T-helper 17 cell (primary cell): ENCODE data around the gene AKAP9. TPM values are rescaled to one million over a fixed set of nuclear protein-coding genes. Genes with fewer than 3 reads are reported as not detected.
"Not testable (repeated sequence)": the region's sequence is repeated elsewhere in the genome, so short reads cannot be mapped to it uniquely, and the experiment has no call there.

Experiments
- ATAC-seq: fragments of 150-1000 bp; cut with Tn5 transposase; 2 replicates; pipeline ENCODE4 v1.10.0; 2021; ENCODE audit warnings: mild to moderate bottlenecking, moderate library complexity
- DNase-seq, 3 donors: peaks; one replicate each; pipeline versions ENCODE4 v3.0.0 to v3.0.0-alpha.2; 2020 to 2021
- H3K9me3 ChIP-seq: one replicate; pipeline ENCODE4 v1.7.0; 2013; ENCODE audit warnings: low read length, mild to moderate bottlenecking; ENCODE audit not compliant: control insufficient read depth, poor library complexity, severe bottlenecking
- H3K27ac Mint-ChIP-seq: one replicate; pipeline ENCODE4 v1.8.0; 2022; ENCODE audit warnings: mild to moderate bottlenecking, moderate library complexity, mixed read lengths
- H3K27me3 Mint-ChIP-seq: one replicate; pipeline ENCODE4 v1.8.0; 2022; ENCODE audit warnings: mixed read lengths
- H3K36me3 Mint-ChIP-seq: one replicate; pipeline ENCODE4 v1.8.0; 2022; ENCODE audit warnings: low read depth, mixed read lengths
- H3K4me1 Mint-ChIP-seq: one replicate; pipeline ENCODE4 v1.8.0; 2022; ENCODE audit warnings: mild to moderate bottlenecking, mixed read lengths
- H3K4me3 Mint-ChIP-seq: one replicate; pipeline ENCODE4 v1.8.0; 2022; ENCODE audit warnings: mild to moderate bottlenecking, moderate library complexity, mixed read lengths
- total RNA-seq, 4 donors: library from RNA in 2 of 4; stranded (reverse) in 2 of 4; gene quantifications; one replicate each; pipeline ENCODE4 v1.2.3 and lab custom pipeline; 2022 to 2026

The AKAP9 gene
- total RNA-seq, 2 donors from 2014 or later: 70.3 to 74.3 TPM

- H3K27me3 Mint-ChIP-seq: no peaks in the 10 kb centered on the region
- H3K4me1 Mint-ChIP-seq: peaks cover 4% of the 10 kb centered on the region
- no peaks in the 10 kb centered on the region for H3K9me3 ChIP-seq
- H3K27ac Mint-ChIP-seq: no peak overlapping the region
- H3K4me3 Mint-ChIP-seq: no peak overlapping the region
- ATAC-seq: no peak
- no peak for DNase-seq
- peaks cover 7% of the 10 kb centered on the region for H3K36me3 Mint-ChIP-seq
Measured at GRCh38 chr7:91995391-91996105, 54.9 kb downstream of the AKAP9 start.

GRCh38 chr7:91999631-92000565 is 59.2 kb downstream of the AKAP9 start:
- no peaks in the 10 kb centered on the region for H3K9me3 ChIP-seq
- ATAC-seq (no peak), DNase-seq (no peak)
- H3K36me3 Mint-ChIP-seq: peaks cover 12% of the 10 kb centered on the region
- no peaks in the 10 kb centered on the region for H3K27me3 Mint-ChIP-seq
- no peak overlapping the region for H3K4me3 Mint-ChIP-seq
- H3K27ac Mint-ChIP-seq: no peak overlapping the region
- H3K4me1 Mint-ChIP-seq: no peaks in the 10 kb centered on the region

DNA sequence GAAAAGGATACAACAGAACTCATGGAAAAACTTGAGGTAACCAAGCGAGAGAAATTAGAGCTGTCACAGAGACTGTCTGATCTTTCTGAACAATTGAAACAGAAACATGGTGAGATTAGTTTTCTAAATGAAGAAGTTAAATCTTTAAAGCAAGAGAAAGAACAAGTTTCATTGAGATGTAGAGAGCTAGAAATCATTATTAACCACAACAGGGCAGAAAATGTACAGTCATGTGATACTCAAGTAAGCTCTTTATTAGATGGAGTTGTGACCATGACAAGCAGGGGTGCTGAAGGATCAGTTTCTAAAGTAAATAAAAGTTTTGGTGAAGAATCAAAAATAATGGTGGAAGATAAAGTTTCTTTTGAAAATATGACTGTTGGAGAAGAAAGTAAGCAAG is 62.1 kb downstream of the AKAP9 start:
- Mint-ChIP-seq H3K27ac (peak overlapping the region; percentile 49), H3K4me3 (no peak overlapping the region), H3K27me3 (no peaks in the 10 kb centered on the region), H3K4me1 (no peaks in the 10 kb centered on the region), H3K36me3 (peaks cover 16% of the 10 kb centered on the region)
- DNase-seq (no peak), ATAC-seq (no peak)
- H3K9me3 ChIP-seq: no peaks in the 10 kb centered on the region

DNA sequence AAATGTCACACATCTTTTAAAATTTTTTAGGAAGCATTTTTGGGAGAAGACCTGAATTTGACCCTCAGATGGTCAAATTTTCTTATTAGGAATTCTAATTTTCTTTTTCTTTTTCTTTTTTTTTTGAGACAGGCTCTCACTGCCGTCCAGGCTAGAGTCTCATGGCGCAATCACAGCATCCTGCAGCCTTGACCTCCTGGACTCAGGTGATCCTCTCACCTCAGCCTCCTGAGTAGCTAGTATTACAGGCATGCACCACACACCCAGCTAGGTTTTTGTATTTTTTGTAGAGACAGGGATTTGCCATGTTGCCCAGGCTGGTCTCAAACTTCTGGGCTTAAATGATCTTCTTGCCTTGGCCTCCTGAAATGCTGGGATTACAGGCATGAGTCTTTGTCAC is 65.4 kb downstream of the AKAP9 start:
- H3K9me3 ChIP-seq: peaks cover 2% of the 10 kb centered on the region
- Mint-ChIP-seq H3K4me1 (no peaks in the 10 kb centered on the region), H3K27ac (no peak overlapping the region), H3K27me3 (no peaks in the 10 kb centered on the region), H3K4me3 (no peak overlapping the region), H3K36me3 (peaks cover 12% of the 10 kb centered on the region)
- DNase-seq (no peak), ATAC-seq (no peak)

DNA sequence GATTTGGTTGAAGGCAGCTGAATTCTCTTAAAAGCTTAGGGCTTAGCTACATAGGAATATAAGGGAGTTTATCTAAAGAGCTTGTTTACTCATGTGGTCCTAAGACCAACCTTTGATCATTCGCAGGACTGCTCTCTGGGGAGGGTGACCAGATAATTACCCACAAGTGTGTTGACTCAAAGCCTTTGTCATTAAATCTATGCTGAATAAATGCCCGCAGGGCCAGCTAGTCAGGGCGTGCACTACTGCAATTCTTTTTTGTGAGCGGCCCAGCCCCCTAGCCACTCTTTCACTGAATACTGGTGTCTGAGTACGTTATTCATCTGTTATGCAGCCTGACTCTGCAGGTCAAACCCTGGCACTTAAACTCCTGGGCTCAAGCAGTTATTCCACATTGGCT is 69.6 kb downstream of the AKAP9 start:
- DNase-seq (no peak), ATAC-seq (no peak)
- Mint-ChIP-seq H3K27me3 (no peaks in the 10 kb centered on the region), H3K27ac (no peak overlapping the region), H3K4me3 (no peak overlapping the region), H3K36me3 (peaks cover 8% of the 10 kb centered on the region), H3K4me1 (peaks cover 3% of the 10 kb centered on the region)
- H3K9me3 ChIP-seq: peaks cover 2% of the 10 kb centered on the region

DNA sequence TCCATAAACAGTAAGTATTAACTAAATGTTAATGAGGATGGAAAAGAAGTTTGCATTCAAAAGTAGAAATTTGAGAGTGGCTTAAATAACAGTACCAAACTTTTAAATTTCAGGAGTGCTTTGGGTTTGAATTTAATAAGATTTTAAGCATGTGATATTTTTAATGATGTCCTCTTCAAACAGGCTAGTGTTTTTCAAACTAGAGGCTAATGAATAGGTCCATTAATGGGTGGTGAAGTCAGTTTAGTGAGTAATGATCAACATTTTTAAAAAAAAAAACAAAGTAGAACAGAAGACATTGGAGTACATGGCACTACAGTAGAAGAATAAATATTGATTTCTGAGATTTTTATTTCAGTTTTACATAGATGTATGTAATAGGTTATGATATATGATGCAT is 72.9 kb downstream of the AKAP9 start:
- Mint-ChIP-seq H3K4me3 (no peak overlapping the region), H3K27ac (no peak overlapping the region), H3K4me1 (peaks cover 3% of the 10 kb centered on the region), H3K36me3 (peaks cover 7% of the 10 kb centered on the region), H3K27me3 (no peaks in the 10 kb centered on the region)
- ATAC-seq: no peak
- DNase-seq: no peak
- peaks cover 2% of the 10 kb centered on the region for H3K9me3 ChIP-seq

DNA sequence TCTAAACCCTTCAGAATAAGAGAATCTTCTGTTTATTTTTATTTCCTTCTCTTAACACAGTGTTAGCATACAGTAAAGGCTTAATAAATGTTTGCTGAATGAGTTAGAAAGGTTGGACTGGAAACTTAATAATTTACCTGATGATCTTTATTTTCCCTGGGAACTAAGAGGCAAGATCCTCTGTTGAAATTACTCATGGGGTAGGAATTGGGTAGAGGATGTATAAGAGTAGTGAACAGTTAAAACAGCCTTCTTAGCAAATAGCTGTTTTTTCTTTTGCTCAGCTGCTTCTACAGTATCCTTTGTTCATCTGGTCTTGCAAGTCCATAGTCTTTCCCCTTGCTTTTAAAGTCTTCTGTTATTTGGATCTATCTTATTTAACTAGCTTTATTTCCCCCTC is 80.0 kb downstream of the AKAP9 start:
- Mint-ChIP-seq H3K36me3 (peaks cover 11% of the 10 kb centered on the region), H3K4me3 (no peak overlapping the region), H3K27me3 (no peaks in the 10 kb centered on the region), H3K4me1 (peaks cover 5% of the 10 kb centered on the region), H3K27ac (peak overlapping the region; percentile 6)
- no peaks in the 10 kb centered on the region for H3K9me3 ChIP-seq
- no peak for DNase-seq
- no peak for ATAC-seq

GRCh38 chr7:92025260-92025659 is 84.6 kb downstream of the AKAP9 start:
- Mint-ChIP-seq H3K36me3 (peaks cover 12% of the 10 kb centered on the region), H3K27me3 (no peaks in the 10 kb centered on the region), H3K4me3 (no peak overlapping the region), H3K27ac (no peak overlapping the region), H3K4me1 (peaks cover 2% of the 10 kb centered on the region)
- DNase-seq: no peak
- H3K9me3 ChIP-seq: no peaks in the 10 kb centered on the region
- no peak for ATAC-seq

DNA sequence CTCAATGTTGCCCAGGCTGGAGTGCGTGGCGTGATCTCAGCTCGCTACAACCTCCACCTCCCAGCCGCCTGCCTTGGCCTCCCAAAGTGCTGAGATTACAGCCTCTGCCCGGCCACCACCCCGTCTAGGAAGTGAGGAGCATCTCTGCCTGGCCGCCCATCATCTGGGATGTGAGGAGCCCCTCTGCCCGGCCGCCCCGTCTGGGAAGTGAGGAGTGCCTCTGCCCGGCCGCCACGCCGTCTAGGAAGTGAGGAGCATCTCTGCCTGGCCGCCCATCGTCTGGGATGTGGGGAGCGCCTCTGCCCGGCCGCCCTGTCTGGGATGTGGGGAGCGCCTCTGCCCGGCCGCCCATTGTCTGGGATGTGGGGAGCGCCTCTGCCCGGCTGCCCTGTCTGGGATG is 86.0 kb downstream of the AKAP9 start:
- ATAC-seq, H3K27me3 Mint-ChIP-seq, DNase-seq, H3K27ac Mint-ChIP-seq, H3K4me3 Mint-ChIP-seq, H3K9me3 ChIP-seq, H3K4me1 Mint-ChIP-seq: not testable (repeated sequence)
- peaks cover 10% of the 10 kb centered on the region for H3K36me3 Mint-ChIP-seq

DNA sequence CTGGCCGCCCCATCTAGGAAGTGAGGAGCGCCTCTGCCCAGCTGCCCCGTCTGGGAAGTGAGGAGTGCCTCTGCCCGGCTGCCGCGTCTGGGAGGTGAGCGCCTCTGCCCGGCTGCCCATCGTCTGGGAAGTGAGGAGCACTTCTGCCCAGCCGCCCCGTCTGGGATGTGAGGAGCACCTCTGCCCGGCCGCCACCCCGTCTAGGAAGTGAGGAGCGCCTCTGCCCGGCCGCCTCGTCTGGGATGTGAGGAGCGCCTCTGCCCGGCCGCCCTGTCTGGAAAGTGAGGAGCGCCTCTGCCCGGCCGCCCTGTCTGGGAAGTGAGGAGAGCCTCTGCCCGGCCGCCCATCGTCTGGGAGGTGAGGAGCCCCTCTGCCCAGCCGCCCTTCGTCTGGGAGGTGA is 86.5 kb downstream of the AKAP9 start:
- not testable (repeated sequence) for H3K27me3 Mint-ChIP-seq, H3K4me1 Mint-ChIP-seq, ATAC-seq, H3K27ac Mint-ChIP-seq, DNase-seq, H3K9me3 ChIP-seq, H3K4me3 Mint-ChIP-seq
- H3K36me3 Mint-ChIP-seq: peaks cover 10% of the 10 kb centered on the region

- no peaks in the 10 kb centered on the region for H3K27me3 Mint-ChIP-seq
- H3K36me3 Mint-ChIP-seq: peaks cover 10% of the 10 kb centered on the region
- no peaks in the 10 kb centered on the region for H3K9me3 ChIP-seq
- ATAC-seq (no peak), DNase-seq (no peak)
- no peaks in the 10 kb centered on the region for H3K4me1 Mint-ChIP-seq
- no peak overlapping the region for H3K27ac Mint-ChIP-seq
- H3K4me3 Mint-ChIP-seq: no peak overlapping the region
Measured at GRCh38 chr7:92028226-92028625, 87.6 kb downstream of the AKAP9 start.

DNA sequence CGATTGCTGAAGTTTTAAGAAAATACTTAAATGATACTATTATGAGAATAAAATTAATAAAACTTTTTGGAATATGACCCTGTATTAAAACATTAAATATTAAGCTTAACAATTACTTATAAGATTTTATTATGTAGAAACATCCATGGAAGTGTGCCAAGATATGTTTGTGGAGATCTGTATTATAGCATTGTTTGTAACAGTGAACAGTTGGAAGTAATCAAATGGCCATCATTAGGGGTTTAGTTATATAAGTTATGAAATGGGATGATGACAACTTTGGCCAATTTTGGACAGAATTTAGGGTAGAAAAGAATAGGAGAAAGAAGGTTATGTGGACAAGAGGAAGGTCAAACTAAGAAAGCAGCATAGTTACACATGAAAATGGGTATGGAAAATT is 88.0 kb downstream of the AKAP9 start:
- no peaks in the 10 kb centered on the region for H3K9me3 ChIP-seq
- no peak overlapping the region for H3K4me3 Mint-ChIP-seq
- no peak for ATAC-seq
- H3K27me3 Mint-ChIP-seq: no peaks in the 10 kb centered on the region
- no peak for DNase-seq
- peaks cover 8% of the 10 kb centered on the region for H3K36me3 Mint-ChIP-seq
- H3K27ac Mint-ChIP-seq: no peak overlapping the region
- H3K4me1 Mint-ChIP-seq: peaks cover under 1% of the 10 kb centered on the region

DNA sequence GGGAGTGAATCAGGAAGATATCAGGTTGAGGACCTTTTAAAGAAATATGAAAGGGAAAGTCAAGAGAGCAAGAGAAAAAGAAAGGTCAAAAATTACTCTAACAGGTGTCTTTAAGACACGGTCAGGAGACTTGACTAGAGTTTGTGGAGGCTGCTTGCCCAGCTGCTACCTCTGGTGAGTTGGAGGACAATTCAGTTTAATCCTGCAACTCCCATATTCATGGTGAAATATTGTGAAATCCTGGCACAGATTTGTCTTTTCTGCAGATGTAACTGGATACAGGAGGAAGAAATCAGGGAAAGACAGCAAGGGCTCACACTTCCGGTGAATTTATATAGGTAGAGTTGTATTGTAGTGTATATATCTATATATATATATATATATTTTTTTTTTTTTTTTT is 93.5 kb downstream of the AKAP9 start:
- no peak overlapping the region for H3K4me3 Mint-ChIP-seq
- peaks cover 8% of the 10 kb centered on the region for H3K36me3 Mint-ChIP-seq
- no peak for ATAC-seq
- no peaks in the 10 kb centered on the region for H3K27me3 Mint-ChIP-seq
- H3K27ac Mint-ChIP-seq: no peak overlapping the region
- peaks cover 6% of the 10 kb centered on the region for H3K4me1 Mint-ChIP-seq
- DNase-seq: no peak
- no peaks in the 10 kb centered on the region for H3K9me3 ChIP-seq
